ENCODE data around the gene SPATA3. TPM values are rescaled to one million over a fixed set of nuclear protein-coding genes. Genes with fewer than 3 reads are reported as not detected.
A peak's percentile ranks its signal among the peaks of the same experiment; 100 is the strongest.
"Not testable (repeated sequence)": the region's sequence is repeated elsewhere in the genome, so short reads cannot be mapped to it uniquely, and the experiment has no call there.

Gene SPATA3
- total and polyA plus RNA-seq, 2 experiments from 2014 or later: not detected

DNA sequence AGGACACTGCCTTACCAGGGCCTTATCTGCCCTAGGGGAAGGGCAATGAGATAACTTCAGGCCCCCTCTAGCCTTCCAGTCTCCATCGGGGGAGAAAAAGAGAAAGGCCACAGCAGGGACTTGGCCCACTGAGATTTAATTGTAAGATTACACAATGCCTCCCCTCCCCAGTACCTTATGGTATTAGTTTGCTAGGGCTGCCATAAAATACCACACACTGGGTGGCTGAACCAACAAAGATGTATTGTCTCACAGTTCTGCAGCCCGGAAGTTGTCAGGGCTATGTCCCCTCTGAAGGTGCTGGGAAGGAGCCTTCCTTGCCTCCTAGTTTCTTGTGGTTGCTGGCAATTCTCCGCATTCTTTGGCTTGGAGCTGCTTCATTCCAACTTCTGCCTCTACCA is 34.8 kb upstream of the SPATA3 start:
- Histone ChIP-seq H3K9me3 (ENCODE audit: low read depth) (no peaks in the 10 kb centered on the region), H3K4me3 (no peak overlapping the region), H3K36me3 (no peaks in the 10 kb centered on the region), H3K4me1 (ENCODE audit: low read depth) (no peaks in the 10 kb centered on the region), H3K27ac (no peak overlapping the region), H3K27me3 (peaks cover 19% of the 10 kb centered on the region)
- TF ChIP-seq, protein P1, sequence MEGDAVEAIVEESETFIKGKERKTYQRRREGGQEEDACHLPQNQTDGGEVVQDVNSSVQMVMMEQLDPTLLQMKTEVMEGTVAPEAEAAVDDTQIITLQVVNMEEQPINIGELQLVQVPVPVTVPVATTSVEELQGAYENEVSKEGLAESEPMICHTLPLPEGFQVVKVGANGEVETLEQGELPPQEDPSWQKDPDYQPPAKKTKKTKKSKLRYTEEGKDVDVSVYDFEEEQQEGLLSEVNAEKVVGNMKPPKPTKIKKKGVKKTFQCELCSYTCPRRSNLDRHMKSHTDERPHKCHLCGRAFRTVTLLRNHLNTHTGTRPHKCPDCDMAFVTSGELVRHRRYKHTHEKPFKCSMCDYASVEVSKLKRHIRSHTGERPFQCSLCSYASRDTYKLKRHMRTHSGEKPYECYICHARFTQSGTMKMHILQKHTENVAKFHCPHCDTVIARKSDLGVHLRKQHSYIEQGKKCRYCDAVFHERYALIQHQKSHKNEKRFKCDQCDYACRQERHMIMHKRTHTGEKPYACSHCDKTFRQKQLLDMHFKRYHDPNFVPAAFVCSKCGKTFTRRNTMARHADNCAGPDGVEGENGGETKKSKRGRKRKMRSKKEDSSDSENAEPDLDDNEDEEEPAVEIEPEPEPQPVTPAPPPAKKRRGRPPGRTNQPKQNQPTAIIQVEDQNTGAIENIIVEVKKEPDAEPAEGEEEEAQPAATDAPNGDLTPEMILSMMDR (IDR thresholded peaks at IDR 0.05; ENCODE audit: low read depth, low read length): no peak
- peak in 1 of 2 donors; percentile 94 for DNase-seq (ENCODE audit: low read depth in 1 of 2, low spot score in 1 of 2)

GRCh38 chr2:230964136-230964730 is 31.7 kb upstream of the SPATA3 start:
- Histone ChIP-seq H3K4me1 (ENCODE audit: low read depth) (no peaks in the 10 kb centered on the region), H3K4me3 (no peak overlapping the region), H3K36me3 (no peaks in the 10 kb centered on the region), H3K27ac (no peak overlapping the region), H3K27me3 (no peaks in the 10 kb centered on the region), H3K9me3 (ENCODE audit: low read depth) (no peaks in the 10 kb centered on the region)
- DNase-seq (ENCODE audit: low read depth in 1 of 2, low spot score in 1 of 2): no peak
- TF ChIP-seq, protein P1 (IDR thresholded peaks at IDR 0.05; ENCODE audit: low read depth, low read length): no peak

DNA sequence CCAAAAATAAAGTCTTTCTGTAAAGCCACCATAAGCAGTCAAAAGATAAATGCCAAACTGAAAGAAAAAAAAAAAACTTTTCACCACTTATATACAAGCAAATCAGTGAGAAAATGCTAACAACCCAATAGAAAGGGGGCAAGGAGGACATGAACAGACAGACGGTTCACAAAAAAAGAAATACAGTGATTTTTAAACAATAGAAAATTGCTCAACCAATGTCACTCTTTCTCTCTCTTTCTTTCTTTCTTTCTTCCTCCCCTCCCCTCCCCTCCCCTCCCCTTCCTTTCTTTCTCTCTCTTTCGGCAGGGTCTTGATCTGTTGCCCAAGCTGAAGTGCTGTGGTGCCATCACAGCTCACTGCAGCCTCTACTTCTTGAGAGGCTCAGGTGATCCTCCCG is 28.8 kb upstream of the SPATA3 start:
- no peak for DNase-seq (ENCODE audit: low read depth in 1 of 2, low spot score in 1 of 2)
- no peak overlapping the region for H3K4me3 ChIP-seq
- TF ChIP-seq, protein P1 (IDR thresholded peaks at IDR 0.05; ENCODE audit: low read depth, low read length): no peak

GRCh38 chr2:230968314-230968713 is 27.6 kb upstream of the SPATA3 start:
- H3K36me3 ChIP-seq; H3K4me1 ChIP-seq (ENCODE audit: low read depth); H3K27me3 ChIP-seq; H3K27ac ChIP-seq; DNase-seq (ENCODE audit: low read depth in 1 of 2, low spot score in 1 of 2); H3K4me3 ChIP-seq; H3K9me3 ChIP-seq (ENCODE audit: low read depth): not testable (repeated sequence)

More for the DNA sequence above, 28.8 kb upstream of the SPATA3 start:
- Histone ChIP-seq H3K9me3 (ENCODE audit: low read depth) (no peaks in the 10 kb centered on the region), H3K4me1 (ENCODE audit: low read depth) (no peaks in the 10 kb centered on the region), H3K27me3 (no peaks in the 10 kb centered on the region), H3K36me3 (no peaks in the 10 kb centered on the region), H3K27ac (no peak overlapping the region)

DNA sequence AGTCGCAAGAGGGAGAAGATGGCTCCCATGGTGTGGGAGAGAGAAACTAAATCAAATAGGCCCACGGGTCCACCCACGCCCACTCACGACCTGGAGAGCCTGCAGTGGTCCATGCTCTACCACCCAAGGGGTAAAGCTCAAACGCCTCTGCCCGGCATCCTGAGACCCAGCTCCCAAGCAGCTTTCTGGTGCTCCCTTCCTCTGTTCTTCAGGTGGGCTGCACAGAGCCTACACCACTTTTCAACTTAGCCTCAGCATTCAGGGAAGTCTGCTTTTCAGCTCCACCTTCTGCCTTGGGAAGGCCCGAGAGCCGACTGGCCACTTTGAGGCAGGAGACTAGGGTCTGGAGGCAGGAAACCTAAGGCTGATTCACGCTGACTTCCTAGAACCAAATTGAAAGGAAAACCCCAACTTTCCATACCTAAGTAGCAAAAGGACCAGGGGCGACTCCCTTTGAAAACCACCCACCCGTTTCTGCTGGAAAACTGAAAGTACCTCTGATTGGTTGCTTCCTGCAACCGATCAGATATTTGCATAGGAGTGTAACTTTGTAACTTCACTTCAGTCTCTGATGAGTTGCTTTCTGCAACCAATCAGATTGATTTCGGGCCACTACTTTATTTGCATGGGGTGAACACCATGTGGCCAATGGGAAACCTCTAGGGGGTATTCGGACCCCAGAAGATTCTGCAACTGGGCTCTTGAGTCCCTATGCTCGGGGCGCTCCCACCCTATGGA is 26.8 kb upstream of the SPATA3 start:
- H3K36me3 ChIP-seq: no peaks in the 10 kb centered on the region
- TF ChIP-seq, protein P1 (IDR thresholded peaks at IDR 0.05; ENCODE audit: low read depth, low read length): no peak
- no peak overlapping the region for H3K27ac ChIP-seq
- no peak for DNase-seq (ENCODE audit: low read depth in 1 of 2, low spot score in 1 of 2)
- H3K9me3 ChIP-seq (ENCODE audit: low read depth): no peaks in the 10 kb centered on the region
- H3K4me3 ChIP-seq: no peak overlapping the region
- H3K27me3 ChIP-seq: no peaks in the 10 kb centered on the region
- H3K4me1 ChIP-seq (ENCODE audit: low read depth): no peaks in the 10 kb centered on the region

- Histone ChIP-seq H3K4me1 (ENCODE audit: low read depth) (no peaks in the 10 kb centered on the region), H3K27ac (no peak overlapping the region), H3K4me3 (no peak overlapping the region), H3K27me3 (no peaks in the 10 kb centered on the region), H3K9me3 (ENCODE audit: low read depth) (no peaks in the 10 kb centered on the region), H3K36me3 (no peaks in the 10 kb centered on the region)
- DNase-seq (ENCODE audit: low read depth in 1 of 2, low spot score in 1 of 2): no peak
- TF ChIP-seq, protein P1 (IDR thresholded peaks at IDR 0.05; ENCODE audit: low read depth, low read length): no peak
These were observed 26.3 kb upstream of the SPATA3 start for GRCh38 chr2:230969659-230970015.

Data from cardiac muscle cell (in vitro differentiated cells and primary cell).